ENCODE data around the gene SNX27.
A peak's percentile ranks its signal among the peaks of the same experiment; 100 is the strongest.

Gene SNX27

DNA sequence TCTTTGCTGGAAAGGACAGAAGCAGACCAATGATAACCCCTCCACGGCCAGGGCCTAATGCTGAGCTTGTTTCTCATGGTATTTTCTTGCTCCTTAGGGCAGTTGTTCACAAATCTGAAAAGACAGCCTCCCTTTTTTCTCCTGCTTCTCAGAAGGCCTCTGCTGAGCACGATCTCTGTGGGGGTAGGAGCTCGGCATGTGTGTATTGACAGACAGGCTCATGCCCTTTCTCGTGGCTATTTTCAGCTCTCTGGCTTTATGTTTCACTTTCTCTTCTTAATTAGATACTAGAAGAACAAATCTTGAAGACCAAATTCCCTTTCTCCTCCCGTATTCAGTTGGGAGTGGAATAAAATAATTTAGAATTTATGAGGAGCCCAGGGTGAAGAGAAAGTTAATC, 108.7 kb downstream of the SNX27 start:
- intact Hi-C loops (cut with DNase I; ENCODE audit: low total_unique reads) = no loop called here
- Histone ChIP-seq H3K4me3 (peak overlapping the region; percentile 52 to 66), H3K4me1 (peaks cover 0 to 47% (median 36%) of the 10 kb centered on the region in 4 donors), H3K27ac (peak overlapping the region; percentile 72 to 79), H3K9me3 (no peaks in the 10 kb centered on the region), H3K27me3 (peaks cover 0 to 14% of the 10 kb centered on the region in 2 donors), H3K36me3 (no peaks in the 10 kb centered on the region)
- TF ChIP-seq, protein P1, sequence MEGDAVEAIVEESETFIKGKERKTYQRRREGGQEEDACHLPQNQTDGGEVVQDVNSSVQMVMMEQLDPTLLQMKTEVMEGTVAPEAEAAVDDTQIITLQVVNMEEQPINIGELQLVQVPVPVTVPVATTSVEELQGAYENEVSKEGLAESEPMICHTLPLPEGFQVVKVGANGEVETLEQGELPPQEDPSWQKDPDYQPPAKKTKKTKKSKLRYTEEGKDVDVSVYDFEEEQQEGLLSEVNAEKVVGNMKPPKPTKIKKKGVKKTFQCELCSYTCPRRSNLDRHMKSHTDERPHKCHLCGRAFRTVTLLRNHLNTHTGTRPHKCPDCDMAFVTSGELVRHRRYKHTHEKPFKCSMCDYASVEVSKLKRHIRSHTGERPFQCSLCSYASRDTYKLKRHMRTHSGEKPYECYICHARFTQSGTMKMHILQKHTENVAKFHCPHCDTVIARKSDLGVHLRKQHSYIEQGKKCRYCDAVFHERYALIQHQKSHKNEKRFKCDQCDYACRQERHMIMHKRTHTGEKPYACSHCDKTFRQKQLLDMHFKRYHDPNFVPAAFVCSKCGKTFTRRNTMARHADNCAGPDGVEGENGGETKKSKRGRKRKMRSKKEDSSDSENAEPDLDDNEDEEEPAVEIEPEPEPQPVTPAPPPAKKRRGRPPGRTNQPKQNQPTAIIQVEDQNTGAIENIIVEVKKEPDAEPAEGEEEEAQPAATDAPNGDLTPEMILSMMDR (IDR thresholded peaks at IDR 0.05) = no peak
- DNase-seq = no peak

DNA sequence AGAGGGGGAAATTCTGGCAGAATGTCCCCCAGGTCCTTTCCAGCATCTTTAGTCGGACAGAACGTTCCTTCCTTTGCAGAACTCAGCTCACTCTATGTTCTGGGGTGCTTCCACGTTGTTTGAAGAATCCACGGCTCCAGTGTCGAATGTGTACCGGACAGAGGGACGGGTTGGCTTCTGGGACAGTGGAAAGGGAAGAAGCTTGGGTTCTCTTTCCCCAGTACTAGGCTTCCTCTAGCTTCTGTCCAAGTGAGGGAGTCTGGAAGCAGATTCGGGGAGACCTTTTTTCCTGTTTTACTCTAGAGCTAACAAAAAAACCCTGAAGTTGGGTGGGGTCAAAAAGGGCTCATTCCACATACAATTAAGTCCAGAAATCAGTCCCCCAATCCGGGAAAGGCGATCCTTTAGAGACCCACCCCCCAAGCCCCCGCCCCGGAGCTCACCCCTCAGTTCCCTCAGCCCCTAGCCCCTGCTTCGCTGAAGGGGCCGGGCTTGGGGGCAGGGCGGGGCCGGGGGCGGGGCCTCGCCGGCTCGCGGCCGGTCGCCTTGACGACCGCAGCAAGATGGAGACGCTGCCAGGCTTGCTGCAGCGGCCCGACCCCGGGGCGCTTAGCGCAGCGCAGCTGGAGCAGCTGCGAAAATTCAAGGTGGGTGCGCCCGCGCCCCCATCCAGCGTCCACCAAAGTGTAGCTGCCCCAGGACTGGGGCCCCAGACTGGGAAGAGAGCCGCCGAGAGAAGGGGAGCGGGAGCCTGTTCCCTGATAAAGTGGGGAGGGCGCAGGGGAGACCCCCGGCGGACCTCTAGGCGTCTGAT, 109.3 kb downstream of the SNX27 start, which contains the start of gene RIIAD1:
RIIAD1 (plus strand) TSS at position 549 of the 814 bp plus-strand sequence; CDS start at position 564, 15 bp downstream.
- TF ChIP-seq, protein P1 (IDR thresholded peaks at IDR 0.05) = no peak
- H3K9me3 ChIP-seq = no peaks in the 10 kb centered on the region
- peak within 1 kb of the TSS; percentile 52 to 66 for H3K4me3 ChIP-seq
- peak within 1 kb of the TSS; percentile 72 to 79 for H3K27ac ChIP-seq
- H3K4me1 ChIP-seq = peaks cover 0 to 46% (median 35%) of the 10 kb centered on the region in 4 donors
- intact Hi-C loops (cut with DNase I; ENCODE audit: low total_unique reads) = no loop called here
- peaks cover 0 to 10% of the 10 kb centered on the region in 2 donors for H3K27me3 ChIP-seq
- DNase-seq = peak in 1 of 2 donors; percentile 73
- H3K36me3 ChIP-seq = no peaks in the 10 kb centered on the region

- DNase-seq = no peak
- H3K36me3 ChIP-seq = no peaks in the 10 kb centered on the region
- intact Hi-C loops (cut with DNase I; ENCODE audit: low total_unique reads) = no loop called here
- H3K27me3 ChIP-seq = peaks cover 0 to 7% of the 10 kb centered on the region in 2 donors
- peak overlapping the region; percentile 72 to 79 for H3K27ac ChIP-seq
- peaks cover 0 to 38% (median 28%) of the 10 kb centered on the region in 4 donors for H3K4me1 ChIP-seq
- H3K9me3 ChIP-seq = no peaks in the 10 kb centered on the region
- peak overlapping the region; percentile 52 to 66 for H3K4me3 ChIP-seq
- TF ChIP-seq, protein P1 (IDR thresholded peaks at IDR 0.05) = no peak
Observed at GRCh38 chr1:151721788-151722510, 110.1 kb downstream of the SNX27 start.

DNA sequence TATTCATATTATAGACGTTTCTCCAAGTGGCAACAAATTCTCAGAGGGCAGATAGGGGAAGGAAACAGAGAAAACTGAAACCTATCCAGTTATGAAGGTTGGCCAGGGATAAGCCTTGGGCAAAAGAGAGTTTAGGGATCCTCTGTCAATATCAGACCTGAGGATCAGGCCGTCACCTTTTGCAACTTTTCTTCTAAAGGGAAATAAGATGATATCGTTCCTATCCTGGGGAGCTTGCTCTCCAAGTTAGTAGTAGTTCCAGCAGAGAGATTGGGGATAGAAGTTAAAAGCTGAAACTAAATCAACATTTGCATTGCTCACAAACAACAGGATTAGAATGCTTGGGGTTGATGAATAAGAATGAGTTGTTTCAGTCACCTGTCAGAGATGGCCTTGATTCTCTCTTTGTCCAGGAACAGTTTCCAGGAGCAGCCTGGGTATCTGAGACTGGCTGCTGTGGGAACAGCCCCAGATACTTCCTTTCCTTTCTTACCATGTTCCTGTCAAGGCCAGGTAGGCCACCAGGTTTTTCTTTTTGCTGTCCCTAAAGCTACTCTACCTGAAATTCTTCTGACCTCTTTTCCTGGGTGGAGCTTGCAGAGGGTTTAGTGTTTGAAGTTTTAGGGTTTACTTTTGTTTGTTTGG, 112.0 kb downstream of the SNX27 start:
- Histone ChIP-seq H3K9me3 (no peaks in the 10 kb centered on the region), H3K27ac (no peak overlapping the region), H3K36me3 (no peaks in the 10 kb centered on the region), H3K4me3 (no peak overlapping the region), H3K27me3 (peaks cover 0 to 7% of the 10 kb centered on the region in 2 donors), H3K4me1 (peaks cover 0 to 34% (median 19%) of the 10 kb centered on the region in 4 donors)
- TF ChIP-seq, protein P1 (IDR thresholded peaks at IDR 0.05) = no peak
- intact Hi-C loops (cut with DNase I; ENCODE audit: low total_unique reads) = no loop called here
- DNase-seq = no peak
